Measurements from ENCODE around the gene NELFE. TPM values are rescaled to one million over a fixed set of nuclear protein-coding genes. Genes with fewer than 3 reads are reported as not detected.

Gene NELFE, protein sequence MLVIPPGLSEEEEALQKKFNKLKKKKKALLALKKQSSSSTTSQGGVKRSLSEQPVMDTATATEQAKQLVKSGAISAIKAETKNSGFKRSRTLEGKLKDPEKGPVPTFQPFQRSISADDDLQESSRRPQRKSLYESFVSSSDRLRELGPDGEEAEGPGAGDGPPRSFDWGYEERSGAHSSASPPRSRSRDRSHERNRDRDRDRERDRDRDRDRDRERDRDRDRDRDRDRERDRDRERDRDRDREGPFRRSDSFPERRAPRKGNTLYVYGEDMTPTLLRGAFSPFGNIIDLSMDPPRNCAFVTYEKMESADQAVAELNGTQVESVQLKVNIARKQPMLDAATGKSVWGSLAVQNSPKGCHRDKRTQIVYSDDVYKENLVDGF
- total RNA-seq (2021) (73.8 to 88.7 TPM (median 79.0 TPM) in 3 replicates), Bru-seq, nascent RNA (percentile 81 among the genes with signal in this experiment)
- long read RNA-seq, experiment 1, transcript NELFE-202 (11 exons, 1,584 nt), result major isoform, 188 of 244 reads
- long read RNA-seq, experiment 1, partial matches to known transcripts, result 12 of 244 reads
- long read RNA-seq, experiment 1, other reads (novel, unspliced or antisense), result 41 of 244 reads
- long read RNA-seq, experiment 2, transcript NELFE-202 (11 exons, 1,584 nt), result major isoform, 44 of 108 reads
- long read RNA-seq, experiment 2, partial matches to known transcripts, result 46 of 108 reads
- long read RNA-seq, experiment 2, other reads (novel, unspliced or antisense), result 18 of 108 reads
- long read RNA-seq, experiment 3, transcript NELFE-202 (11 exons, 1,584 nt), result major isoform, 237 of 366 reads
- long read RNA-seq, experiment 3, partial matches to known transcripts, result 75 of 366 reads
- long read RNA-seq, experiment 3, other reads (novel, unspliced or antisense), result 52 of 366 reads

DNA sequence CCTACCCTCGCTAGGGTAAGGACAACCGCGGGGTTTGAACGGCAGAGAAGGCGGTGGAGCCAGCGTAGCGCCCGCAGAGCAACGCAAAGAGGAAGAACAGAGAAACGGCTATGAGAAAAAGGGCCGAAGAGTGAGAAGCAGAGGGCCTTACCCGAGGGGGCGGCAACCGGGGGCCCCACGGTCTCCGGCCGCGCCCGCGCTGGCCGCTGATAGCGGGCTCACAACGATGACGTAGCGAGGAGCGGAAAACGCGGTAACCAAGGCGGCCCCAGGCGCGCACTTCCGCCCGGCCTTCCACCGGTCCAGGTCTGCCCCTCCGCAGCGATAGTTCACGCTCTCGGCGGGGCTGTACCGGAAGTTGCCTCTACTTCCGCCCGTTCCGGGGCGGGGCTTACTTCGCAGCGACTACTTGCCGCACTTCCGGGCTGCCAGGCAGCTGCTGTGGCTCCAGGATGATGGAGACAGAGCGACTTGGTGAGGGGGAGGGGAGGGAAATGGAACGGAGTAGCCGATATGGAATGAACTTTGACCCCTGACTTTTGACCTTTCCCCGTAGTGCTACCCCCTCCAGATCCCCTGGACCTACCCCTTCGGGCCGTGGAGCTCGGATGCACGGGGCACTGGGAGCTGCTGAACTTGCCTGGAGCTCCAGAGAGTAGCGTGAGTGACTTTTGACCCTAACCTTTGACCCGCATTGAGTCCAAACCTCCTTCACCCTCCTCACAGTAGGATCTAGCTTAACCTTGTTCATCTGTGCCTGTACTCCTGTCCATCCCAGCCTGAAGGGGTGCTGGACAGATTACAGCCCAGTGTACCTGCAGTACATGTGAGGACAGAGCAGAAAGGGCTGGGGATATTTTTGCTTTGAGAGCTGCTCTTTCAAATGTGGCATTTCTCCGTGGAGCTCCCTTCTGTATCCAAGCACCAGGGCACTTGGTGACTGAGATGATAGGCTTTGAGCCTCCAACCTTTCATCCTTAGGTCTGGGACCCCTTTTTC is at the start of gene NELFE, which contains the start of gene SKIC2:
Gene NELFE (minus strand): TSS at position 231 of the 999 bp plus-strand sequence. CDS start 525 bp downstream, outside the sequence.
Gene SKIC2 (plus strand): TSS at position 435 of the 999 bp plus-strand sequence. CDS start 18 bp downstream, at position 453.
- POLR2A ChIA-PET, result interaction anchor here (0.6 to 1.4 kb wide), 2 partner anchors 12 to 104 kb away, joined by 3 to 13 read pairs; partner anchors contain the start of gene DXO
- peaks cover 62% of the 10 kb centered on the region for H3K36me3 Mint-ChIP-seq
- TF ChIP-seq, protein P1, sequence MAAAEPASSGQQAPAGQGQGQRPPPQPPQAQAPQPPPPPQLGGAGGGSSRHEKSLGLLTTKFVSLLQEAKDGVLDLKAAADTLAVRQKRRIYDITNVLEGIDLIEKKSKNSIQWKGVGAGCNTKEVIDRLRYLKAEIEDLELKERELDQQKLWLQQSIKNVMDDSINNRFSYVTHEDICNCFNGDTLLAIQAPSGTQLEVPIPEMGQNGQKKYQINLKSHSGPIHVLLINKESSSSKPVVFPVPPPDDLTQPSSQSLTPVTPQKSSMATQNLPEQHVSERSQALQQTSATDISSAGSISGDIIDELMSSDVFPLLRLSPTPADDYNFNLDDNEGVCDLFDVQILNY (CRISPR knock-in tag; IDR thresholded peaks at IDR 0.05), result peak; percentile 87; the same call in 1 of the 2 replicates
- TF ChIP-seq ZNF232 (CRISPR knock-in tag; IDR thresholded peaks at IDR 0.05), result no peak
- peak; percentile 100 for TF ChIP-seq SP1 (CRISPR knock-in tag; conservative IDR thresholded peaks at IDR 0.05)
- peak; percentile 91 for TF ChIP-seq GABPB1 (CRISPR knock-in tag; IDR thresholded peaks at IDR 0.05)
- TF ChIP-seq, protein P2, sequence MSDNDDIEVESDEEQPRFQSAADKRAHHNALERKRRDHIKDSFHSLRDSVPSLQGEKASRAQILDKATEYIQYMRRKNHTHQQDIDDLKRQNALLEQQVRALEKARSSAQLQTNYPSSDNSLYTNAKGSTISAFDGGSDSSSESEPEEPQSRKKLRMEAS (CRISPR knock-in tag; IDR thresholded peaks at IDR 0.05), result peak; percentile 48; the same call in 1 of the 2 replicates
- peak; percentile 71; the same call in 1 of the 2 replicates for TF ChIP-seq ATF1 (CRISPR knock-in tag; IDR thresholded peaks at IDR 0.05)
- TF ChIP-seq, protein P3, sequence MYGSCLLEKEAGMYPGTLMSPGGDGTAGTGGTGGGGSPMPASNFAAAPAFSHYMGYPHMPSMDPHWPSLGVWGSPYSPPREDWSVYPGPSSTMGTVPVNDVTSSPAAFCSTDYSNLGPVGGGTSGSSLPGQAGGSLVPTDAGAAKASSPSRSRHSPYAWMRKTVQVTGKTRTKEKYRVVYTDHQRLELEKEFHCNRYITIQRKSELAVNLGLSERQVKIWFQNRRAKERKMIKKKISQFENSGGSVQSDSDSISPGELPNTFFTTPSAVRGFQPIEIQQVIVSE (CRISPR knock-in tag; IDR thresholded peaks at IDR 0.05; ENCODE audit: borderline replicate concordance), result no peak
- TF ChIP-seq ZNF121 (CRISPR knock-in tag; IDR thresholded peaks at IDR 0.05), result no peak
- TF ChIP-seq NR2C2 (CRISPR knock-in tag; IDR thresholded peaks at IDR 0.05), result peak; percentile 97
- no peak for TF ChIP-seq SMAD3 (CRISPR knock-in tag; IDR thresholded peaks at IDR 0.05; ENCODE audit: borderline replicate concordance)
- TF ChIP-seq, protein P4, sequence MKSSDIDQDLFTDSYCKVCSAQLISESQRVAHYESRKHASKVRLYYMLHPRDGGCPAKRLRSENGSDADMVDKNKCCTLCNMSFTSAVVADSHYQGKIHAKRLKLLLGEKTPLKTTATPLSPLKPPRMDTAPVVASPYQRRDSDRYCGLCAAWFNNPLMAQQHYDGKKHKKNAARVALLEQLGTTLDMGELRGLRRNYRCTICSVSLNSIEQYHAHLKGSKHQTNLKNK (CRISPR knock-in tag; IDR thresholded peaks at IDR 0.05), result no peak
- TF ChIP-seq CBFB (CRISPR knock-in tag; IDR thresholded peaks at IDR 0.05; ENCODE audit: low read depth), result no peak
- TF ChIP-seq ZNF317 (CRISPR knock-in tag; IDR thresholded peaks at IDR 0.05; ENCODE audit: borderline replicate concordance, low read depth), result no peak
- TF ChIP-seq CREM (CRISPR knock-in tag; IDR thresholded peaks at IDR 0.05), result peak; percentile 98
- TF ChIP-seq, protein P5, sequence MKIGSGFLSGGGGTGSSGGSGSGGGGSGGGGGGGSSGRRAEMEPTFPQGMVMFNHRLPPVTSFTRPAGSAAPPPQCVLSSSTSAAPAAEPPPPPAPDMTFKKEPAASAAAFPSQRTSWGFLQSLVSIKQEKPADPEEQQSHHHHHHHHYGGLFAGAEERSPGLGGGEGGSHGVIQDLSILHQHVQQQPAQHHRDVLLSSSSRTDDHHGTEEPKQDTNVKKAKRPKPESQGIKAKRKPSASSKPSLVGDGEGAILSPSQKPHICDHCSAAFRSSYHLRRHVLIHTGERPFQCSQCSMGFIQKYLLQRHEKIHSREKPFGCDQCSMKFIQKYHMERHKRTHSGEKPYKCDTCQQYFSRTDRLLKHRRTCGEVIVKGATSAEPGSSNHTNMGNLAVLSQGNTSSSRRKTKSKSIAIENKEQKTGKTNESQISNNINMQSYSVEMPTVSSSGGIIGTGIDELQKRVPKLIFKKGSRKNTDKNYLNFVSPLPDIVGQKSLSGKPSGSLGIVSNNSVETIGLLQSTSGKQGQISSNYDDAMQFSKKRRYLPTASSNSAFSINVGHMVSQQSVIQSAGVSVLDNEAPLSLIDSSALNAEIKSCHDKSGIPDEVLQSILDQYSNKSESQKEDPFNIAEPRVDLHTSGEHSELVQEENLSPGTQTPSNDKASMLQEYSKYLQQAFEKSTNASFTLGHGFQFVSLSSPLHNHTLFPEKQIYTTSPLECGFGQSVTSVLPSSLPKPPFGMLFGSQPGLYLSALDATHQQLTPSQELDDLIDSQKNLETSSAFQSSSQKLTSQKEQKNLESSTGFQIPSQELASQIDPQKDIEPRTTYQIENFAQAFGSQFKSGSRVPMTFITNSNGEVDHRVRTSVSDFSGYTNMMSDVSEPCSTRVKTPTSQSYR (CRISPR knock-in tag; IDR thresholded peaks at IDR 0.05), result peak; percentile 96
- peak; percentile 79; the same call in 1 of the 2 replicates for TF ChIP-seq MYBL2 (CRISPR knock-in tag; IDR thresholded peaks at IDR 0.05)
- TF ChIP-seq NFYB (CRISPR knock-in tag; conservative IDR thresholded peaks at IDR 0.05; ENCODE audit: low read depth), result 0 out of 2 replicates have a peak, but pooled peaks have one; percentile 15
- no peak for TF ChIP-seq ZNF263 (CRISPR knock-in tag; IDR thresholded peaks at IDR 0.05; ENCODE audit: low read depth)
- peak; percentile 90 for TF ChIP-seq FOXK1 (CRISPR knock-in tag; IDR thresholded peaks at IDR 0.05)
- TF ChIP-seq, protein P6, sequence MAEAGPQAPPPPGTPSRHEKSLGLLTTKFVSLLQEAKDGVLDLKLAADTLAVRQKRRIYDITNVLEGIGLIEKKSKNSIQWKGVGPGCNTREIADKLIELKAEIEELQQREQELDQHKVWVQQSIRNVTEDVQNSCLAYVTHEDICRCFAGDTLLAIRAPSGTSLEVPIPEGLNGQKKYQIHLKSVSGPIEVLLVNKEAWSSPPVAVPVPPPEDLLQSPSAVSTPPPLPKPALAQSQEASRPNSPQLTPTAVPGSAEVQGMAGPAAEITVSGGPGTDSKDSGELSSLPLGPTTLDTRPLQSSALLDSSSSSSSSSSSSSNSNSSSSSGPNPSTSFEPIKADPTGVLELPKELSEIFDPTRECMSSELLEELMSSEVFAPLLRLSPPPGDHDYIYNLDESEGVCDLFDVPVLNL (CRISPR knock-in tag; IDR thresholded peaks at IDR 0.05; ENCODE audit: borderline replicate concordance, low read depth), result no peak
- peak; percentile 70; the same call in 1 of the 2 replicates for TF ChIP-seq CREB1 (CRISPR knock-in tag; IDR thresholded peaks at IDR 0.05)
- TF ChIP-seq, protein P7, sequence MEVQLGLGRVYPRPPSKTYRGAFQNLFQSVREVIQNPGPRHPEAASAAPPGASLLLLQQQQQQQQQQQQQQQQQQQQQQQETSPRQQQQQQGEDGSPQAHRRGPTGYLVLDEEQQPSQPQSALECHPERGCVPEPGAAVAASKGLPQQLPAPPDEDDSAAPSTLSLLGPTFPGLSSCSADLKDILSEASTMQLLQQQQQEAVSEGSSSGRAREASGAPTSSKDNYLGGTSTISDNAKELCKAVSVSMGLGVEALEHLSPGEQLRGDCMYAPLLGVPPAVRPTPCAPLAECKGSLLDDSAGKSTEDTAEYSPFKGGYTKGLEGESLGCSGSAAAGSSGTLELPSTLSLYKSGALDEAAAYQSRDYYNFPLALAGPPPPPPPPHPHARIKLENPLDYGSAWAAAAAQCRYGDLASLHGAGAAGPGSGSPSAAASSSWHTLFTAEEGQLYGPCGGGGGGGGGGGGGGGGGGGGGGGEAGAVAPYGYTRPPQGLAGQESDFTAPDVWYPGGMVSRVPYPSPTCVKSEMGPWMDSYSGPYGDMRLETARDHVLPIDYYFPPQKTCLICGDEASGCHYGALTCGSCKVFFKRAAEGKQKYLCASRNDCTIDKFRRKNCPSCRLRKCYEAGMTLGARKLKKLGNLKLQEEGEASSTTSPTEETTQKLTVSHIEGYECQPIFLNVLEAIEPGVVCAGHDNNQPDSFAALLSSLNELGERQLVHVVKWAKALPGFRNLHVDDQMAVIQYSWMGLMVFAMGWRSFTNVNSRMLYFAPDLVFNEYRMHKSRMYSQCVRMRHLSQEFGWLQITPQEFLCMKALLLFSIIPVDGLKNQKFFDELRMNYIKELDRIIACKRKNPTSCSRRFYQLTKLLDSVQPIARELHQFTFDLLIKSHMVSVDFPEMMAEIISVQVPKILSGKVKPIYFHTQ (CRISPR knock-in tag; IDR thresholded peaks at IDR 0.05), result no peak

More for the DNA sequence above, at the start of gene NELFE, which contains the start of gene SKIC2:
- H3K9me3 Mint-ChIP-seq, result no peaks in the 10 kb centered on the region
- peaks cover 14% of the 10 kb centered on the region for H3K4me1 Mint-ChIP-seq
- H3K27ac Mint-ChIP-seq, result peak within 1 kb of the TSS; percentile 95
- DNase-seq (ENCODE audit: low spot score) (peak; percentile 98), ATAC-seq (peak; percentile 99)
- no peaks in the 10 kb centered on the region for H3K27me3 Mint-ChIP-seq (ENCODE audit: low read depth)
- CTCF ChIA-PET, result interaction anchor here (0.7 to 1.8 kb wide), 7 partner anchors 10 to 269 kb away, joined by 3 to 8 read pairs (median 3); partner anchors contain the start of genes DDAH2 and DXO
- H3K4me3 Mint-ChIP-seq, result peak within 1 kb of the TSS; percentile 96
